NCI-H1092 treated with DMSO at 0.1 percent for 48 hours (cell line): ENCODE data around the gene PAMR1.

ENCODE experiments used
- DNase-seq: peaks from one replicate; lab custom pipeline; 2025; lab: John Stamatoyannopoulos, UW

The PAMR1 gene

GRCh38 chr11:35398881-35399280, 126.5 kb downstream of the PAMR1 start:
- DNase-seq = no peak

GRCh38 chr11:35394941-35395340, 130.5 kb downstream of the PAMR1 start:
- no peak for DNase-seq

GRCh38 chr11:35393098-35393497, 132.3 kb downstream of the PAMR1 start:
- no peak for DNase-seq

- peak; percentile 74 for DNase-seq
These were observed 133.3 kb downstream of the PAMR1 start for GRCh38 chr11:35391922-35392688.

GRCh38 chr11:35390737-35391682, 134.4 kb downstream of the PAMR1 start:
- DNase-seq = no peak

GRCh38 chr11:35389897-35390465, 135.4 kb downstream of the PAMR1 start:
- no peak for DNase-seq

GRCh38 chr11:35389112-35389511, 136.3 kb downstream of the PAMR1 start:
- DNase-seq = no peak

- no peak for DNase-seq
These were observed 137.4 kb downstream of the PAMR1 start for GRCh38 chr11:35388061-35388460.

GRCh38 chr11:35387111-35387982, 138.1 kb downstream of the PAMR1 start:
- no peak for DNase-seq

GRCh38 chr11:35383953-35384352, 141.5 kb downstream of the PAMR1 start:
- DNase-seq = no peak
